Thoracic aorta (tissue), 2 donors: Measurements from ENCODE around the gene SLA2. TPM values are rescaled to one million over a fixed set of nuclear protein-coding genes. Genes with fewer than 3 reads are reported as not detected.

Experiments
- ATAC-seq: fragments of 150-250 bp; one replicate; pipeline ENCODE4 v1.8.0; 2017; ENCODE audit warnings: low read depth; ENCODE audit not compliant: insufficient number of reproducible peaks, low FRiP score
- DNase-seq: peaks from one replicate; pipeline ENCODE4 v3.0.0-alpha.2; 2020; ENCODE audit warnings: low spot score
- H3K27ac ChIP-seq, 2 donors: fragments of 200-600 bp; sonication (generic); 1 replicate in 1 of 2; 2 replicates in 1 of 2; pipeline ENCODE4 v1.5.1; 2016; ENCODE audit warnings: mild to moderate bottlenecking in 2 of 2, moderate library complexity in 2 of 2
- H3K27me3 ChIP-seq: fragments of 200-600 bp; sonication (generic); replicated peaks from 2 replicates; pipeline ENCODE4 v1.6.0; 2016; ENCODE audit warnings: mild to moderate bottlenecking; ENCODE audit not compliant: insufficient read depth
- H3K36me3 ChIP-seq: fragments of 200-600 bp; sonication (generic); one replicate; pipeline ENCODE4 v1.5.1; 2016
- H3K4me1 ChIP-seq, 2 donors: fragments of 200-600 bp; sonication (generic); 1 replicate in 1 of 2; 2 replicates in 1 of 2; pipeline versions ENCODE4 v1.5.1 to v1.6.0; 2016; ENCODE audit warnings: low read depth in 2 of 2, mild to moderate bottlenecking in 1 of 2; ENCODE audit not compliant: control insufficient read depth in 1 of 2
- H3K4me3 ChIP-seq: fragments of 200-600 bp; sonication (generic); 2 replicates; pipeline ENCODE4 v1.5.1; 2016; ENCODE audit warnings: mild to moderate bottlenecking
- H3K9me3 ChIP-seq: fragments of 200-600 bp; sonication (generic); 2 replicates; pipeline ENCODE4 v1.5.1; 2016
- CTCF ChIP-seq: fragments of 200-600 bp; sonication (generic); IDR thresholded peaks from one replicate; pipeline ENCODE4 v1.5.1; 2019; ENCODE audit warnings: antibody characterized with exemption
- total RNA-seq, 2 donors: library from RNA; depleted of rRNA; stranded (reverse); fragments of >200 nt; gene quantifications; one replicate each; pipeline versions ENCODE4 v1.1.0 to v1.2.3, GENCODE V29; 2016

The SLA2 gene
- total RNA-seq, 2 donors from 2014 or later, result 1.1 TPM

GRCh38 chr20:36587388-36588070 lies 58.5 kb downstream of the SLA2 start:
- TF ChIP-seq CTCF, result no peak
- DNase-seq (no peak), ATAC-seq (no peak)
- H3K36me3 ChIP-seq, result peaks cover 3% of the 10 kb centered on the region
- no peaks in the 10 kb centered on the region for H3K9me3 ChIP-seq
- no peak overlapping the region for H3K27ac ChIP-seq
- H3K4me1 ChIP-seq, result no peaks in the 10 kb centered on the region
- H3K27me3 ChIP-seq, result no peaks in the 10 kb centered on the region
- H3K4me3 ChIP-seq, result no peak overlapping the region

- H3K4me1 ChIP-seq, result no peaks in the 10 kb centered on the region
- no peak overlapping the region for H3K4me3 ChIP-seq
- H3K9me3 ChIP-seq, result no peaks in the 10 kb centered on the region
- ATAC-seq (no peak), DNase-seq (no peak)
- H3K36me3 ChIP-seq, result peaks cover 6% of the 10 kb centered on the region
- no peaks in the 10 kb centered on the region for H3K27me3 ChIP-seq
- H3K27ac ChIP-seq, result no peak overlapping the region
- TF ChIP-seq CTCF, result no peak
Observed at GRCh38 chr20:36585410-36586125, 60.4 kb downstream of the SLA2 start.

- Histone ChIP-seq H3K4me3 (no peak overlapping the region), H3K4me1 (no peaks in the 10 kb centered on the region), H3K36me3 (peaks cover 14% of the 10 kb centered on the region), H3K9me3 (no peaks in the 10 kb centered on the region), H3K27ac (no peak overlapping the region), H3K27me3 (no peaks in the 10 kb centered on the region)
- ATAC-seq (no peak), DNase-seq (no peak)
- no peak for TF ChIP-seq CTCF
Observed at GRCh38 chr20:36584018-36584481, 61.9 kb downstream of the SLA2 start.

- Histone ChIP-seq H3K27ac (no peak overlapping the region), H3K4me1 (no peaks in the 10 kb centered on the region), H3K27me3 (no peaks in the 10 kb centered on the region), H3K36me3 (peaks cover 16% of the 10 kb centered on the region), H3K4me3 (no peak overlapping the region), H3K9me3 (no peaks in the 10 kb centered on the region)
- TF ChIP-seq CTCF, result no peak
- DNase-seq (no peak), ATAC-seq (no peak)
Observed at GRCh38 chr20:36582821-36583220, 63.2 kb downstream of the SLA2 start.

GRCh38 chr20:36582322-36582721 lies 63.7 kb downstream of the SLA2 start:
- ATAC-seq (no peak), DNase-seq (no peak)
- H3K27ac ChIP-seq, result no peak overlapping the region
- no peaks in the 10 kb centered on the region for H3K27me3 ChIP-seq
- H3K4me1 ChIP-seq, result no peaks in the 10 kb centered on the region
- H3K9me3 ChIP-seq, result no peaks in the 10 kb centered on the region
- H3K36me3 ChIP-seq, result peaks cover 16% of the 10 kb centered on the region
- H3K4me3 ChIP-seq, result no peak overlapping the region
- no peak for TF ChIP-seq CTCF
